ENCODE results near the gene UBAC1. TPM values are rescaled to one million over a fixed set of nuclear protein-coding genes. Genes with fewer than 3 reads are reported as not detected.

UBAC1 gene
- total and polyA plus RNA-seq, 7 donors: 71.1 to 261 (median 162) TPM

- intact Hi-C loops (cut with DNase I): loop anchor here in 1 of 2 donors (5.0 kb wide), 1 partner anchor 54 kb away; the partner anchor contains the start of gene UBAC1
- H3K36me3 ChIP-seq (ENCODE audit: insufficient read depth in 1 of 2, low read depth in 1 of 2): peaks cover under 1 to 25% of the 10 kb centered on the region in 2 donors
- peak; percentile 50 to 69 for DNase-seq
- H3K9me3 ChIP-seq: no peaks in the 10 kb centered on the region
- peak in 1 of 4 donors; percentile 2 for ATAC-seq
- TF ChIP-seq, protein P1, sequence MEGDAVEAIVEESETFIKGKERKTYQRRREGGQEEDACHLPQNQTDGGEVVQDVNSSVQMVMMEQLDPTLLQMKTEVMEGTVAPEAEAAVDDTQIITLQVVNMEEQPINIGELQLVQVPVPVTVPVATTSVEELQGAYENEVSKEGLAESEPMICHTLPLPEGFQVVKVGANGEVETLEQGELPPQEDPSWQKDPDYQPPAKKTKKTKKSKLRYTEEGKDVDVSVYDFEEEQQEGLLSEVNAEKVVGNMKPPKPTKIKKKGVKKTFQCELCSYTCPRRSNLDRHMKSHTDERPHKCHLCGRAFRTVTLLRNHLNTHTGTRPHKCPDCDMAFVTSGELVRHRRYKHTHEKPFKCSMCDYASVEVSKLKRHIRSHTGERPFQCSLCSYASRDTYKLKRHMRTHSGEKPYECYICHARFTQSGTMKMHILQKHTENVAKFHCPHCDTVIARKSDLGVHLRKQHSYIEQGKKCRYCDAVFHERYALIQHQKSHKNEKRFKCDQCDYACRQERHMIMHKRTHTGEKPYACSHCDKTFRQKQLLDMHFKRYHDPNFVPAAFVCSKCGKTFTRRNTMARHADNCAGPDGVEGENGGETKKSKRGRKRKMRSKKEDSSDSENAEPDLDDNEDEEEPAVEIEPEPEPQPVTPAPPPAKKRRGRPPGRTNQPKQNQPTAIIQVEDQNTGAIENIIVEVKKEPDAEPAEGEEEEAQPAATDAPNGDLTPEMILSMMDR (IDR thresholded peaks at IDR 0.05): no peak
- H3K27me3 ChIP-seq (ENCODE audit: insufficient read depth in 3 of 3, low read length in 2 of 3): no peaks in the 10 kb centered on the region
- H3K27ac ChIP-seq: peak overlapping the region; percentile 94
- WGBS, 3 donors: 12 to 14% (median 13%) methylated on average over 38 to 42 of the region's 42 CpGs
- H3K4me3 ChIP-seq: peak overlapping the region; percentile 81
- peaks cover 43% of the 10 kb centered on the region for H3K4me1 ChIP-seq
Measured at GRCh38 chr9:135908093-135908753, 53.0 kb downstream of the UBAC1 start.

DNA sequence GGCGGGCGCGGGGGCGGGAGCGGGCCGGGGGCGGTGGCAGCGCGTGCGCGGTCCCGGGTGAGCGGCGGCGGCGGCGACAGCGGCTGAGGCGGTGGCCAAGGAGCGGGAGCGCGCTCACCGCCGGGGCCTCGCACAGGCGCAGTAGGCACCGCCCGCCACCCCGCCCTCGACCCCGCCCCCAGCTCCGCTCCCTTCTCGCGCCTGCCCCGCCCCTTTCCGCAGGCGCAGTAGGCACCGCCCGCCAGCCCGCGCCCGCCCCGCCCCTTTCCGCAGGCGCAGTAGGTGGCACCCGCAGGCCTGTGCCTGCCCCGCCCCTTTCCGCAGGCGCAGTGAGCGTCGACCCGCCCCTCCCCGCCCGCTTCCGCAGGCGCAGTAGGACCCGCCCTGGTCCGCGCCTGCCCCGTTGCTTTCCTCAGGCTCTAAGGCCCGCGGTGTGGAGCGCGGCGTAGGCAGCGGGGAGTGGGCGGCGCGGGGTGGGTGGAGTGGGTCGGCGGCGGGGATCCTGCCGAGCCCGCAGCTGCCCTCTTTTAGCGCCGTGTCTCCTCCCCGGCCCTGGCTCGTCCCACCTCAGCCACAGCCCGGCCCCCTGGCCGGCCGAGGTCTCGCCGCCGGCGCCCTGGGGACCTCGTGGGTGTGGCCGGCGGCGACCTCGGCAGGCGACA, 53.6 kb downstream of the UBAC1 start, which contains the start of gene CAMSAP1:
CAMSAP1 (minus strand) TSS at position 116 of the 662 bp plus-strand sequence. CDS start 387 bp downstream, outside the sequence.
- ATAC-seq (peak; percentile 88 to 92 (median 90)), DNase-seq (peak; percentile 93 to 97)
- no peaks in the 10 kb centered on the region for H3K27me3 ChIP-seq (ENCODE audit: insufficient read depth in 3 of 3, low read length in 2 of 3)
- peak within 1 kb of the TSS; percentile 94 for H3K27ac ChIP-seq
- peak within 1 kb of the TSS; percentile 81 for H3K4me3 ChIP-seq
- no peaks in the 10 kb centered on the region for H3K9me3 ChIP-seq
- TF ChIP-seq, protein P1 (IDR thresholded peaks at IDR 0.05): no peak
- H3K36me3 ChIP-seq (ENCODE audit: insufficient read depth in 1 of 2, low read depth in 1 of 2): peaks cover 0 to 25% of the 10 kb centered on the region in 2 donors
- H3K4me1 ChIP-seq: peaks cover 49% of the 10 kb centered on the region
- 0 to 1% (median 1%) methylated on average over 32 to 91 of the region's 91 CpGs for WGBS, 3 donors
- intact Hi-C loops (cut with DNase I): loop anchor here (2.0 to 5.0 kb wide), 2 partner anchors 49 to 55 kb away; partner anchors contain the start of gene UBAC1 (in 1 of the 2)

DNA sequence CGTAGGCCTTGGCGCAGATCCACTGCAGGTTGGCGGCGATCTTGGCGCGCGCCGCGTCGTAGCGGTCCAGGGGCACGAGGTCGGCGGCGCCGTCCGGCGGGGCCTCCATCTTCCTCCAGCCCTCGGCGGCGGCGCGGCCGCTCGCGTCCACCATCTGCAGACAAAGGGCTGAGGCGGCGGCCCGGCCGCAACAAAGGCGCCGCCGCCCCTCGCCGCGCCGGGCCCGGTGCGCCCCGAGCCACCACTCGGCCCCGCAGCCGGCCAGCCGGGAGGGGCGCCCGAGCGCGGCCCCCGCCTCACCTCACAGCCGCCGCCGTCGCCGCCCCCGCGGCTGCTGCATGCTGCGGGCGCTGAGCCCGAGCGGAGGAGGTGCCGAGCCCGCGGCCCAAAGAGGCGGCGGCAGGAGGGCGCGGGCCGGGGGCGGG, 54.2 kb downstream of the UBAC1 start:
- 1% methylated on average over 19 to 60 of the region's 69 CpGs for WGBS, 3 donors
- Histone ChIP-seq H3K9me3 (no peaks in the 10 kb centered on the region), H3K27ac (peak overlapping the region; percentile 81), H3K27me3 (ENCODE audit: insufficient read depth in 3 of 3, low read length in 2 of 3) (no peaks in the 10 kb centered on the region), H3K4me1 (peaks cover 55% of the 10 kb centered on the region), H3K36me3 (ENCODE audit: insufficient read depth in 1 of 2, low read depth in 1 of 2) (peaks cover 0 to 22% of the 10 kb centered on the region in 2 donors), H3K4me3 (peak overlapping the region; percentile 81)
- intact Hi-C loops (cut with DNase I): loop anchor here (2.0 to 5.0 kb wide), 2 partner anchors 50 to 55 kb away; partner anchors contain the start of gene UBAC1 (in 1 of the 2)
- TF ChIP-seq, protein P1 (IDR thresholded peaks at IDR 0.05): no peak
- ATAC-seq: no peak
- DNase-seq: peak in 1 of 2 donors; percentile 48

DNA sequence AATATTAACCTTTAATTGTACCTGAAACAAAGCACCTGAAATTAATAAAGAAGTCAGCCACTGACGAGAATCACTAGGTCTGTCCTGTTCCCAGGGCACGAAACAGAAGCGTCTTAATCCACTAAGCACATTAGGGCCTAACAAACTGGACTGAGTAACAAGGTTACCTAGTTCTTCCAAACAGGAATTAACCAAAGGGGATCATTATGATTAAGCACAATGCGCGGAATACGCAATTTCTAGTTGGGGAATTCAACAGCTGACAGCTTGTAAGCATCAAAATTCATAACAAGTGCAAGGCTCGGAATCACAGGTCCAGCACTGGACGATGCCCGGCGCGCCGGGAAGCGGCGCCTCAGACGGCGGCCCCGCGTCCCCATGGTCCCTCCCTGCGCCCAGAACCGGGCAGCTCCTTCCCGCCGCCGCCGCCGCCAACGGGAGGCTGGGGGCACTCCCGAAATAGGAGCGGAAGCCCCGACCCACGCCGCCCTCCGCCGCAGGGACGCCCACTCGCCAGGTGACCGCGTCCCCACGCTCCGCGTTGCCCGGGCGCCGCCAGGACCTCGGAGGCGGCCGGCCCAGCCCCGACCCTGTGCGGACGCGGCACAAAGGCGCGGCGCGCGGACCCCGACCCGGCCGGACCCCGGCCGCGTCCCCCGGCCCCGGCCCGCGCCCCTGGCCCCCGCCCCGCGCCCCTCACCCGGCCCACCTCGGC, 54.7 kb downstream of the UBAC1 start:
- peaks cover 0 to 17% of the 10 kb centered on the region in 2 donors for H3K36me3 ChIP-seq (ENCODE audit: insufficient read depth in 1 of 2, low read depth in 1 of 2)
- no peaks in the 10 kb centered on the region for H3K27me3 ChIP-seq (ENCODE audit: insufficient read depth in 3 of 3, low read length in 2 of 3)
- TF ChIP-seq, protein P1 (IDR thresholded peaks at IDR 0.05): no peak
- peaks cover 59% of the 10 kb centered on the region for H3K4me1 ChIP-seq
- WGBS, 3 donors: 1 to 2% (median 1%) methylated on average over 42 to 70 of the region's 70 CpGs
- H3K27ac ChIP-seq: peak overlapping the region; percentile 81
- H3K9me3 ChIP-seq: no peaks in the 10 kb centered on the region
- H3K4me3 ChIP-seq: peak overlapping the region; percentile 81
- ATAC-seq (no peak), DNase-seq (no peak)
- intact Hi-C loops (cut with DNase I): loop anchor here (2.0 to 5.0 kb wide), 2 partner anchors 50 to 56 kb away; partner anchors contain the start of gene UBAC1 (in 1 of the 2)

All from psoas muscle (tissue), 8 donors.